A673 (cell line): Measurements from ENCODE around the gene RAP1GAP. TPM values are rescaled to one million over a fixed set of nuclear protein-coding genes. Genes with fewer than 3 reads are reported as not detected.

ENCODE experiments used
- BruUV-seq: library from RNA; stranded (reverse); fragments of 400-500 nt; replicated peaks from 2 replicates; lab custom pipeline; 2021; lab: Mats Ljungman, UMichigan
- CTCF ChIA-PET: fragments of 300-600 bp; sonication (Branson Sonifier 250); formaldehyde crosslinking; loops from one replicate; lab custom pipeline; 2022; ENCODE audit warnings: antibody characterized with exemption; lab: Charles Lee
- POLR2A ChIA-PET: fragments of 300-600 bp; sonication (Branson Sonifier 250); formaldehyde crosslinking; loops from one replicate; lab custom pipeline; 2022; ENCODE audit warnings: antibody characterized with exemption; ENCODE audit not compliant: low non-redundant PET; lab: Charles Lee
- DNase-seq: peaks from one replicate; pipeline ENCODE4 v3.0.0-alpha.2; 2015; ENCODE audit warnings: low spot score
- H3K27ac ChIP-seq: fragments of 200-600 bp; sonication (generic); 2 replicates; pipeline ENCODE4 v1.5.1; 2016; ENCODE audit warnings: mixed run types, low read depth, mild to moderate bottlenecking, mixed read lengths, antibody characterized with exemption, low read length; ENCODE audit not compliant: poor library complexity, severe bottlenecking
- H3K27me3 ChIP-seq: fragments of 200-600 bp; sonication (generic); replicated peaks from 2 replicates; pipeline ENCODE4 v1.6.1; 2017; ENCODE audit warnings: mixed run types, low read depth, mild to moderate bottlenecking, mixed read lengths, antibody characterized with exemption, low read length; ENCODE audit not compliant: insufficient read depth, poor library complexity
- H3K36me3 ChIP-seq: fragments of 200-600 bp; sonication (generic); 2 replicates; pipeline ENCODE4 v1.6.1; 2016; ENCODE audit warnings: mixed run types, mild to moderate bottlenecking, mixed read lengths, antibody characterized with exemption, low read length; ENCODE audit not compliant: insufficient read depth, poor library complexity, severe bottlenecking
- H3K4me1 ChIP-seq: fragments of 200-600 bp; sonication (generic); 2 replicates; pipeline ENCODE4 v1.6.1; 2017; ENCODE audit warnings: mixed run types, mild to moderate bottlenecking, mixed read lengths, antibody characterized with exemption, low read length; ENCODE audit not compliant: insufficient read depth, poor library complexity, severe bottlenecking
- H3K4me3 ChIP-seq: fragments of 200-600 bp; sonication (generic); 2 replicates; pipeline ENCODE4 v1.5.1; 2016; ENCODE audit warnings: low read depth, mixed run types, mild to moderate bottlenecking, mixed read lengths, low read length; ENCODE audit not compliant: poor library complexity, severe bottlenecking
- H3K9me3 ChIP-seq: fragments of 200-600 bp; sonication (generic); 2 replicates; pipeline ENCODE4 v1.6.1; 2016; ENCODE audit warnings: mixed run types, low read depth, mild to moderate bottlenecking, mixed read lengths, antibody characterized with exemption, low read length; ENCODE audit not compliant: poor library complexity, severe bottlenecking
- EZH2 ChIP-seq: fragments of 200-600 bp; sonication (generic); IDR thresholded peaks from 2 replicates; pipeline ENCODE4 v1.6.1; 2017; ENCODE audit warnings: borderline replicate concordance, low read depth, mild to moderate bottlenecking, mixed read lengths, antibody characterized with exemption, low read length; ENCODE audit not compliant: poor library complexity, severe bottlenecking
- intact Hi-C: fragments of 100-400 bp; cut with micrococcal nuclease; formaldehyde crosslinking; loops from one replicate; pipeline ENCODE4 v1.10.0; 2022; ENCODE audit not compliant: unreplicated experiment
- total RNA-seq: library from RNA; stranded (reverse); gene quantifications from 2 replicates; pipeline ENCODE4 v1.2.3, GENCODE V29; 2021
- TF ChIP-seq, protein P1 (sequence below): fragments of 300-800, 200-600 bp; sonication (generic); conservative IDR thresholded peaks from 2 replicates; pipeline ENCODE4 v1.5.1; 2017; ENCODE audit warnings: low read depth, mild to moderate bottlenecking, antibody characterized with exemption, low read length, moderate library complexity, mixed read lengths

The RAP1GAP gene
- total RNA-seq, 1 experiment from 2014 or later = 37.7 TPM

DNA sequence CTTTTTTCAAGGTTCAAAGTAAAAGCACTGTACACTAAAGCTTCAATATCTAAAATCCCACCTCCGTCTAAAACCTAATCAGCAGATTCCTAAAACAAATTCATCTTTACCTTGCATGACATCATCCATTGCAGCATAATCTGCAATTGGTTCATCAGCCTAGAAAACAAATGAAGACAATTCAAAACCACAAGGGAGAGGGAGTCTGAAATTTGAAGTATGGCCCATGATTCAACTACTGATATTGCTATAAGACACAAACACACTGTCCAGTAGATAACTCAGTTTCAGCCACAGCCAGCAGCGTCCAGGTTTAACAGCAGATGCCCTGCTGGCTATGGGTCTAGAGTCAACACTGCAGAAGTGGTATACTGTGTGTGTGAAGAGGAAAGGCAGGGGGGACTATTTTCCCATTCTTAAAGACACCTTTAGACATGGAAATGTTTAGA, 17.9 kb upstream of the RAP1GAP start:
- H3K4me3 ChIP-seq = no peak overlapping the region
- no peaks in the 10 kb centered on the region for H3K4me1 ChIP-seq
- intact Hi-C loops = no loop called here
- TF ChIP-seq, protein P1, sequence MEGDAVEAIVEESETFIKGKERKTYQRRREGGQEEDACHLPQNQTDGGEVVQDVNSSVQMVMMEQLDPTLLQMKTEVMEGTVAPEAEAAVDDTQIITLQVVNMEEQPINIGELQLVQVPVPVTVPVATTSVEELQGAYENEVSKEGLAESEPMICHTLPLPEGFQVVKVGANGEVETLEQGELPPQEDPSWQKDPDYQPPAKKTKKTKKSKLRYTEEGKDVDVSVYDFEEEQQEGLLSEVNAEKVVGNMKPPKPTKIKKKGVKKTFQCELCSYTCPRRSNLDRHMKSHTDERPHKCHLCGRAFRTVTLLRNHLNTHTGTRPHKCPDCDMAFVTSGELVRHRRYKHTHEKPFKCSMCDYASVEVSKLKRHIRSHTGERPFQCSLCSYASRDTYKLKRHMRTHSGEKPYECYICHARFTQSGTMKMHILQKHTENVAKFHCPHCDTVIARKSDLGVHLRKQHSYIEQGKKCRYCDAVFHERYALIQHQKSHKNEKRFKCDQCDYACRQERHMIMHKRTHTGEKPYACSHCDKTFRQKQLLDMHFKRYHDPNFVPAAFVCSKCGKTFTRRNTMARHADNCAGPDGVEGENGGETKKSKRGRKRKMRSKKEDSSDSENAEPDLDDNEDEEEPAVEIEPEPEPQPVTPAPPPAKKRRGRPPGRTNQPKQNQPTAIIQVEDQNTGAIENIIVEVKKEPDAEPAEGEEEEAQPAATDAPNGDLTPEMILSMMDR = no peak
- TF ChIP-seq EZH2 = no peak
- ChIA-PET POLR2A (no interaction called here), CTCF (no interaction called here)
- DNase-seq = no peak
- peaks cover 54% of the 10 kb centered on the region for H3K36me3 ChIP-seq
- H3K27me3 ChIP-seq = no peaks in the 10 kb centered on the region
- no peaks in the 10 kb centered on the region for H3K9me3 ChIP-seq
- peak overlapping the region; percentile 8 for H3K27ac ChIP-seq
- no TSS peak for BruUV-seq

DNA sequence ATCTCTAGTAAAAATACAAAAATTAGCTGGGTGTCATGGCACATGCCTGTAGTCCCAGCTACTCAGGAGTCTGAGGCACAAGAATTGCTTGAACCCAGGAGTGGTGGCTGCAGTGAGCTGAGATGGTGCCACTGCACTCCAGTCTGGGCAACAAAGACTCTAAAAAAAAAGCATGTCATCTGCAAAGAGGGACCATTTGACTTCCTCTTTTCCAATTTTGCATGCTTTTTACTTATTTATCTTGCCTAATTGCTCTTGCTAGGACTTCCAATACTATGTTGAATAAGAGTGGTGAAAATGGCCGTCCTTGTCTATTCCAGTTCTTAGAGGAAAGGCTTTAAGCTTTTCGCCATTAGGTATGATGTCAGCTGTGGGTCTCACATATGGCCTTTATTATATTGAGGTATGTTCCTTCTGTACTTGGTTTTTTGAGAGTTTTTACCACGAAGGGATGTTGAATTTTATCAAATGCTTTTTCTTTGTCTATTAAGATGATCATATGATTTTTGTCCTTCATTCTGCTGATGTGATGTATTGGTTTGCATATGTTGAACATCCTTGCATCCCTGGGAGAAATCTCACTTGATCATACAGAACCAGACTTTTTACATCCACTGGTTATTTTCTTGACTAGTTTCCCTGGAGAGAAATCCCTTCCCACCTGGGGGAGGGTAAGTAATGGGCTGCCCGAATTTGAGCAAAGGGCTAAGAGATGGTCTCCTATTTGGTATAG, 17.0 kb upstream of the RAP1GAP start:
- no peak for TF ChIP-seq EZH2
- peaks cover 54% of the 10 kb centered on the region for H3K36me3 ChIP-seq
- BruUV-seq = no TSS peak

GRCh38 chr1:21681426-21681825, 12.3 kb upstream of the RAP1GAP start:
- H3K9me3 ChIP-seq = no peaks in the 10 kb centered on the region
- H3K4me3 ChIP-seq = no peak overlapping the region
- no peaks in the 10 kb centered on the region for H3K27me3 ChIP-seq
- ChIA-PET POLR2A (no interaction called here), CTCF (no interaction called here)
- no peak for DNase-seq
- H3K36me3 ChIP-seq = peaks cover 35% of the 10 kb centered on the region
- no peaks in the 10 kb centered on the region for H3K4me1 ChIP-seq
- TF ChIP-seq, protein P1 = no peak
- TF ChIP-seq EZH2 = no peak
- no TSS peak for BruUV-seq
- intact Hi-C loops = no loop called here
- H3K27ac ChIP-seq = no peak overlapping the region

More for the DNA sequence above, 17.0 kb upstream of the RAP1GAP start:
- CTCF ChIA-PET = no interaction called here
- no peak for DNase-seq
- H3K9me3 ChIP-seq = no peaks in the 10 kb centered on the region
- intact Hi-C loops = no loop called here
- H3K27me3 ChIP-seq = no peaks in the 10 kb centered on the region
- POLR2A ChIA-PET = no interaction called here
- H3K4me1 ChIP-seq = no peaks in the 10 kb centered on the region
- no peak overlapping the region for H3K4me3 ChIP-seq
- no peak overlapping the region for H3K27ac ChIP-seq
